SK-N-SH treated with all-trans-retinoic acid at 6 μM for 48 hours (cell line): ENCODE data around the gene KCNQ5.

ENCODE experiments used
- ATAC-seq: fragments of 200-7000 bp; cut with Tn5 transposase; 3 replicates; pipeline ENCODE4 v1.9.1; 2020; ENCODE audit warnings: mild to moderate bottlenecking, moderate library complexity
- ARNTL ChIP-seq: fragments of 450-650 bp; formaldehyde crosslinking; IDR thresholded peaks from 2 replicates; pipeline ENCODE4 v1.5.0; 2020; ENCODE audit warnings: low read depth, mild to moderate bottlenecking, moderate library complexity, borderline replicate concordance
- CSDC2 ChIP-seq: fragments of 250-450 bp; sonication (Bioruptor Pico); IDR thresholded peaks from 2 replicates; pipeline ENCODE4 v1.5.0; 2020; ENCODE audit warnings: mild to moderate bottlenecking, moderate library complexity
- CSRNP3 ChIP-seq: fragments of 250-450 bp; sonication (Bioruptor Pico); IDR thresholded peaks from 2 replicates; pipeline ENCODE4 v1.5.1; 2021; ENCODE audit warnings: mild to moderate bottlenecking, moderate library complexity
- ESRRG ChIP-seq: fragments of 250-450 bp; sonication (Bioruptor Pico); IDR thresholded peaks from 2 replicates; pipeline ENCODE4 v1.6.1; 2021; ENCODE audit warnings: mild to moderate bottlenecking
- GLIS3 ChIP-seq: fragments of 250-450 bp; sonication (Bioruptor Pico); IDR thresholded peaks from 2 replicates; pipeline ENCODE4 v1.5.0; 2020; ENCODE audit warnings: mild to moderate bottlenecking, moderate library complexity
- ISL1 ChIP-seq: fragments of 250-450 bp; sonication (Bioruptor Pico); IDR thresholded peaks from 2 replicates; pipeline ENCODE4 v2.1.2; 2022; ENCODE audit warnings: mild to moderate bottlenecking, moderate library complexity
- OSR1 ChIP-seq: fragments of 250-450 bp; sonication (Bioruptor Pico); IDR thresholded peaks from 2 replicates; pipeline ENCODE4 v1.8.0; 2022; ENCODE audit warnings: moderate library complexity, mild to moderate bottlenecking, inconsistent platforms
- PATZ1 ChIP-seq: fragments of 250-450 bp; sonication (Bioruptor Pico); IDR thresholded peaks from 2 replicates; pipeline ENCODE4 v1.8.0; 2020; ENCODE audit warnings: mild to moderate bottlenecking, moderate library complexity, borderline replicate concordance
- PPARA ChIP-seq: fragments of 250-450 bp; sonication (Bioruptor Pico); IDR thresholded peaks from 2 replicates; pipeline ENCODE4 v1.5.0; 2020; ENCODE audit warnings: mild to moderate bottlenecking, borderline replicate concordance
- RARB ChIP-seq: fragments of 250-450 bp; sonication (Bioruptor Pico); IDR thresholded peaks from 2 replicates; pipeline ENCODE4 v1.8.0; 2021; ENCODE audit warnings: mild to moderate bottlenecking, moderate library complexity
- SNAI2 ChIP-seq: fragments of 250-450 bp; sonication (Bioruptor Pico); IDR thresholded peaks from 2 replicates; pipeline ENCODE4 v1.5.0; 2020; ENCODE audit warnings: mild to moderate bottlenecking, moderate library complexity
- TCF4 ChIP-seq: fragments of 250-450 bp; sonication (Bioruptor Pico); IDR thresholded peaks from 2 replicates; pipeline ENCODE4 v1.8.0; 2021; ENCODE audit warnings: mild to moderate bottlenecking, moderate library complexity, borderline replicate concordance
- TOX ChIP-seq: fragments of 250-450 bp; sonication (Bioruptor Pico); IDR thresholded peaks from 2 replicates; pipeline ENCODE4 v1.8.0; 2021; ENCODE audit warnings: mild to moderate bottlenecking, moderate library complexity, borderline replicate concordance
- ZC3H10 ChIP-seq: fragments of 250-450 bp; sonication (Bioruptor Pico); IDR thresholded peaks from 2 replicates; pipeline ENCODE4 v1.5.1; 2021; ENCODE audit warnings: mild to moderate bottlenecking, moderate library complexity
- ZFP3 ChIP-seq: fragments of 250-450 bp; sonication (Bioruptor Pico); IDR thresholded peaks from 2 replicates; pipeline ENCODE4 v1.5.0; 2020; ENCODE audit warnings: mild to moderate bottlenecking, moderate library complexity
- ZFP30 ChIP-seq: fragments of 450-650 bp; formaldehyde crosslinking; IDR thresholded peaks from 2 replicates; pipeline ENCODE4 v1.5.0; 2022; ENCODE audit warnings: mild to moderate bottlenecking, moderate library complexity
- ZNF565 ChIP-seq: fragments of 450-650 bp; formaldehyde crosslinking; conservative IDR thresholded peaks from 2 replicates; pipeline ENCODE4 v1.5.0; 2020; ENCODE audit warnings: low read depth, mild to moderate bottlenecking, moderate library complexity
- ZNF70 ChIP-seq: fragments of 450-650 bp; formaldehyde crosslinking; IDR thresholded peaks from 2 replicates; pipeline ENCODE4 v1.5.0; 2020; ENCODE audit warnings: mild to moderate bottlenecking, moderate library complexity
- ZNF8 ChIP-seq: fragments of 450-650 bp; formaldehyde crosslinking; IDR thresholded peaks from 2 replicates; pipeline ENCODE4 v1.5.0; 2020; ENCODE audit warnings: mild to moderate bottlenecking, moderate library complexity
- TF ChIP-seq, protein P1 (sequence below): fragments of 250-450 bp; sonication (Bioruptor Pico); IDR thresholded peaks from 2 replicates; pipeline ENCODE4 v1.5.1; 2020; ENCODE audit warnings: low read depth, mild to moderate bottlenecking, moderate library complexity
- TF ChIP-seq, protein P2 (sequence below): fragments of 250-450 bp; sonication (Bioruptor Pico); IDR thresholded peaks from 2 replicates; pipeline ENCODE4 v1.8.0; 2021; ENCODE audit warnings: low read depth, mild to moderate bottlenecking, moderate library complexity, borderline replicate concordance
- TF ChIP-seq, protein P3 (sequence below): fragments of 250-450 bp; sonication (Bioruptor Pico); IDR thresholded peaks from 2 replicates; pipeline ENCODE4 v1.5.0; 2020; ENCODE audit warnings: mild to moderate bottlenecking, moderate library complexity

KCNQ5 gene

GRCh38 chr6:72865467-72865866 is 243.6 kb downstream of the KCNQ5 start:
- ATAC-seq: no peak
- TF ChIP-seq TCF4 (CRISPR knock-in tag) (no peak), ISL1 (CRISPR knock-in tag) (no peak), ARNTL (CRISPR knock-in tag) (no peak), SNAI2 (CRISPR knock-in tag) (no peak), ZFP3 (CRISPR knock-in tag) (no peak), ZNF70 (CRISPR knock-in tag) (no peak), GLIS3 (CRISPR knock-in tag) (no peak), CSRNP3 (no peak)

GRCh38 chr6:72869621-72870020 is 247.8 kb downstream of the KCNQ5 start:
- TF ChIP-seq ZNF70 (CRISPR knock-in tag): no peak
- no peak for TF ChIP-seq OSR1 (CRISPR knock-in tag)
- no peak for TF ChIP-seq ZFP3 (CRISPR knock-in tag)
- no peak for TF ChIP-seq ZC3H10 (CRISPR knock-in tag)
- no peak for TF ChIP-seq GLIS3 (CRISPR knock-in tag)
- TF ChIP-seq, protein P1, sequence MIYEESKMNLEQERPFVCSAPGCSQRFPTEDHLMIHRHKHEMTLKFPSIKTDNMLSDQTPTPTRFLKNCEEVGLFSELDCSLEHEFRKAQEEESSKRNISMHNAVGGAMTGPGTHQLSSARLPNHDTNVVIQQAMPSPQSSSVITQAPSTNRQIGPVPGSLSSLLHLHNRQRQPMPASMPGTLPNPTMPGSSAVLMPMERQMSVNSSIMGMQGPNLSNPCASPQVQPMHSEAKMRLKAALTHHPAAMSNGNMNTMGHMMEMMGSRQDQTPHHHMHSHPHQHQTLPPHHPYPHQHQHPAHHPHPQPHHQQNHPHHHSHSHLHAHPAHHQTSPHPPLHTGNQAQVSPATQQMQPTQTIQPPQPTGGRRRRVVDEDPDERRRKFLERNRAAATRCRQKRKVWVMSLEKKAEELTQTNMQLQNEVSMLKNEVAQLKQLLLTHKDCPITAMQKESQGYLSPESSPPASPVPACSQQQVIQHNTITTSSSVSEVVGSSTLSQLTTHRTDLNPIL (CRISPR knock-in tag): no peak
- no peak for TF ChIP-seq CSDC2 (CRISPR knock-in tag)
- no peak for TF ChIP-seq ZFP30 (CRISPR knock-in tag)
- no peak for TF ChIP-seq TCF4 (CRISPR knock-in tag)
- TF ChIP-seq PATZ1 (CRISPR knock-in tag): no peak
- TF ChIP-seq, protein P2, sequence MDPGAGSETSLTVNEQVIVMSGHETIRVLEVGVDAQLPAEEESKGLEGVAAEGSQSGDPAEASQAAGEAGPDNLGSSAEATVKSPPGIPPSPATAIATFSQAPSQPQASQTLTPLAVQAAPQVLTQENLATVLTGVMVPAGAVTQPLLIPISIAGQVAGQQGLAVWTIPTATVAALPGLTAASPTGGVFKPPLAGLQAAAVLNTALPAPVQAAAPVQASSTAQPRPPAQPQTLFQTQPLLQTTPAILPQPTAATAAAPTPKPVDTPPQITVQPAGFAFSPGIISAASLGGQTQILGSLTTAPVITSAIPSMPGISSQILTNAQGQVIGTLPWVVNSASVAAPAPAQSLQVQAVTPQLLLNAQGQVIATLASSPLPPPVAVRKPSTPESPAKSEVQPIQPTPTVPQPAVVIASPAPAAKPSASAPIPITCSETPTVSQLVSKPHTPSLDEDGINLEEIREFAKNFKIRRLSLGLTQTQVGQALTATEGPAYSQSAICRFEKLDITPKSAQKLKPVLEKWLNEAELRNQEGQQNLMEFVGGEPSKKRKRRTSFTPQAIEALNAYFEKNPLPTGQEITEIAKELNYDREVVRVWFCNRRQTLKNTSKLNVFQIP (CRISPR knock-in tag): no peak
- no peak for TF ChIP-seq PPARA
- TF ChIP-seq, protein P3, sequence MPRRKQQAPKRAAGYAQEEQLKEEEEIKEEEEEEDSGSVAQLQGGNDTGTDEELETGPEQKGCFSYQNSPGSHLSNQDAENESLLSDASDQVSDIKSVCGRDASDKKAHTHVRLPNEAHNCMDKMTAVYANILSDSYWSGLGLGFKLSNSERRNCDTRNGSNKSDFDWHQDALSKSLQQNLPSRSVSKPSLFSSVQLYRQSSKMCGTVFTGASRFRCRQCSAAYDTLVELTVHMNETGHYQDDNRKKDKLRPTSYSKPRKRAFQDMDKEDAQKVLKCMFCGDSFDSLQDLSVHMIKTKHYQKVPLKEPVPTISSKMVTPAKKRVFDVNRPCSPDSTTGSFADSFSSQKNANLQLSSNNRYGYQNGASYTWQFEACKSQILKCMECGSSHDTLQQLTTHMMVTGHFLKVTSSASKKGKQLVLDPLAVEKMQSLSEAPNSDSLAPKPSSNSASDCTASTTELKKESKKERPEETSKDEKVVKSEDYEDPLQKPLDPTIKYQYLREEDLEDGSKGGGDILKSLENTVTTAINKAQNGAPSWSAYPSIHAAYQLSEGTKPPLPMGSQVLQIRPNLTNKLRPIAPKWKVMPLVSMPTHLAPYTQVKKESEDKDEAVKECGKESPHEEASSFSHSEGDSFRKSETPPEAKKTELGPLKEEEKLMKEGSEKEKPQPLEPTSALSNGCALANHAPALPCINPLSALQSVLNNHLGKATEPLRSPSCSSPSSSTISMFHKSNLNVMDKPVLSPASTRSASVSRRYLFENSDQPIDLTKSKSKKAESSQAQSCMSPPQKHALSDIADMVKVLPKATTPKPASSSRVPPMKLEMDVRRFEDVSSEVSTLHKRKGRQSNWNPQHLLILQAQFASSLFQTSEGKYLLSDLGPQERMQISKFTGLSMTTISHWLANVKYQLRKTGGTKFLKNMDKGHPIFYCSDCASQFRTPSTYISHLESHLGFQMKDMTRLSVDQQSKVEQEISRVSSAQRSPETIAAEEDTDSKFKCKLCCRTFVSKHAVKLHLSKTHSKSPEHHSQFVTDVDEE (CRISPR knock-in tag): no peak
- no peak for TF ChIP-seq RARB (CRISPR knock-in tag)
- no peak for TF ChIP-seq ISL1 (CRISPR knock-in tag)
- no peak for TF ChIP-seq ZNF8
- no peak for TF ChIP-seq ESRRG (CRISPR knock-in tag)
- TF ChIP-seq TOX (CRISPR knock-in tag): no peak
- no peak for TF ChIP-seq ZNF565 (CRISPR knock-in tag)
- no peak for TF ChIP-seq CSRNP3
- ATAC-seq: no peak
